CD4-positive, alpha-beta T cell treated with Interleukin-1 beta for 1 hour (primary cell): Measurements from ENCODE around the gene PCDH12.
"Not testable (repeated sequence)": the region's sequence is repeated elsewhere in the genome, so short reads cannot be mapped to it uniquely, and the experiment has no call there.

Experiments used
- DNase-seq, 2 donors: peaks; one replicate each; pipeline ENCODE4 v3.0.0-alpha.2; 2020 to 2022

Gene PCDH12

DNA sequence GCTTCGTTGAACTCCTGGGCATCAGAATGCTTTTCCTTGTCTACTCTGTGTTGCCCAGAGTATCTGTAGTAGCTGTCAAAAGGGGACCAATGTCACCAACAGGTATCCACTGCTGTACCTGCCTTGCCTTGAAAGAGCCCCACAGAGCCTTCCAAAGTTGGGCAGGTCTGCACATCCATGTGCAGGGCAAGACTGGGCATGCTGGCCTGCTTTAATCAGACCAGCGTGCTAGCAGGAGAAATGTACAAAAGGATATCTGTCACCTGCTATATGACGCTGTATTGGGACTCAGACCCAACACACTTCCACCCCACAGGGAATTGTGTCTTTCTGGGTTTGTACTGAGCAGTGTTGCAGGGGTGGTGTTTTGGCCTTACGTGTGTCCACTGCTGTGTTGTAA is 22.5 kb downstream of the PCDH12 start:
- no peak for DNase-seq

GRCh38 chr5:141934099-141934844 is 23.7 kb downstream of the PCDH12 start:
- no peak for DNase-seq

- DNase-seq: no peak
Observed at GRCh38 chr5:141933151-141933550, 24.9 kb downstream of the PCDH12 start.

- DNase-seq: no peak
Observed at GRCh38 chr5:141931694-141932093, 26.3 kb downstream of the PCDH12 start.

DNA sequence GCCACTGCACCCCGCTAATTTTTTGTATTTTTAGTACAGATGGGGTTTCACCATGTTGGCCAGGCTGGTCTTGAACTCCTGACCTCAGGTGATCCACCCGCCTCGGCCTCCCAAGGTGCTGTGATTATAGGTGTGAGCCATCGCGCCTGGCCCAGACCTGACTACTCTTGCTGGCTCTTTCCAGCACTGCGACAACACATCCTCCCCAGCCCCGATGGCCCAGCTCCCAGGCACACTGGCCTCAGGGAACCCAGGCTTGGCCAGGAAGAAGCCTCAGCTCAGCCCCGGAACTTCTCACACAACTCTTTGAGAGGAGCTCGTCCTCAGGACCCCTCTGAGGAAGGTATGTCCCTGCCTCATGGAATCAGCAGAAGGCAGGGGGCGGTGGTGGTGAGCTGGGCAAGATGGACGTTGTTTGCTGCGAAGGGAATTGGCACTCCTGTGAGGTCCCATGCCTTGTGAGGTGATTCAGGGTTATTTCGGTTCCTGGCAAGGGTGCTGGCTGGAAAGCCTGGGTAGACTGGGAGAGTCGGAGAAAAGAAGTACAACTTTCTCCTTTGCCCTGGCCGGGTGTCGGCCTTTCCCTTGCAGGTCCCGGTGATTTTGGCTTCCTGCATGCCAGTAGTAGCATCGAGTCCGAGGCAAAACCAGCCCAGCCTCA is 28.5 kb downstream of the PCDH12 start:
- no peak for DNase-seq

GRCh38 chr5:141928051-141928450 is 30.0 kb downstream of the PCDH12 start:
- no peak for DNase-seq

GRCh38 chr5:141926434-141926833 is 31.6 kb downstream of the PCDH12 start:
- DNase-seq: no peak

- DNase-seq: peak; percentile 90
Observed at GRCh38 chr5:141923448-141924313, 34.3 kb downstream of the PCDH12 start, which contains the start of gene DELE1. DELE1 (plus strand) TSS chr5:141923871; CDS start chr5:141923942, 71 bp downstream.

DNA sequence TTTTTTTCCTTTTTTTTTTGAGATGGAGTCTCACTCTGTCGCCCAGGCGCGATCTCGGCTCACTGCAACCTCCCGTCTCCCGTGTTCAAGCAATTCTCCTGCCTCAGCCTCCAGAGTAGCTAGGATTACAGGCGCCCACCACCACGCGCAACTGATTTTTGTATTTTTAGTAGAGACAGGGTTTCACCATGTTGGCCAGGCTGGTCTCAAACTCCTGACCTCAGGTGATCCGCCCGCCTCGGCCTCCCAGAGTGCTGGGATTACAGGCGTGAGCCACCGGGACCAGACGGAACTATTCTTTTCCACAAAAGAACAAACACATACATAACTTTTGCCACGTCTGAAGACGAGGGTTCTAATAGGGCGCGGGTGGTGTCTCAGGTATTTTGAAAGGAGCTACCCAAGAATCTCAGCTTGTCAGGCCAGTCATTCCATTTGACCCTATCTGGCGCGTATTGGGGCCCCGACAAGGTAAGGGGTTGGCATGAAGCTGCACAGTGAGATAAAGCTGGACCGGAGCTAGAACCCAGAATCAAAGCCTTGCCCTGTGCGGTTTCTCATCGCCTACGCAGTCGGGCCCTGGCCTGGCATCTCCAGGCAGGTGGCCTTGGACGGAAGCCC is 35.1 kb downstream of the PCDH12 start:
- DNase-seq: not testable (repeated sequence)

DNA sequence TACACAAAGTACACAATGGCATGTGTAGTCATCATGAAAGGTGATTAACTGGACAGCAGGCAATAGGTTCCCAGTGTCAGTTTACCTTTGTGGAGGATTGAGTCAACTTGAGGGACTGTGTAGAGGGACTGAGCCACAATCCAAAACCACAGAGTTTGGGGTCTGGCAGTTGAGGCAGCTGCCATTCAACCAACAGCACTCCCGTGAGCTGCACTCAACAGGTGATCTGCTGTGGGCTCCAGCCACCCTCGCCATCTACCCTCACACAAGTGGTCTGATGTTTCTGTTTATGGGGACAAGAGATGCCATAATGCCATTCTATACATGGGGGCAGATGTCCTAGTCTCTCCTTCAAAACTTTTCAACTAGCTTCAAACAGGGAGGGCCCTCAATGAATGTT is 37.2 kb downstream of the PCDH12 start:
- no peak for DNase-seq

DNA sequence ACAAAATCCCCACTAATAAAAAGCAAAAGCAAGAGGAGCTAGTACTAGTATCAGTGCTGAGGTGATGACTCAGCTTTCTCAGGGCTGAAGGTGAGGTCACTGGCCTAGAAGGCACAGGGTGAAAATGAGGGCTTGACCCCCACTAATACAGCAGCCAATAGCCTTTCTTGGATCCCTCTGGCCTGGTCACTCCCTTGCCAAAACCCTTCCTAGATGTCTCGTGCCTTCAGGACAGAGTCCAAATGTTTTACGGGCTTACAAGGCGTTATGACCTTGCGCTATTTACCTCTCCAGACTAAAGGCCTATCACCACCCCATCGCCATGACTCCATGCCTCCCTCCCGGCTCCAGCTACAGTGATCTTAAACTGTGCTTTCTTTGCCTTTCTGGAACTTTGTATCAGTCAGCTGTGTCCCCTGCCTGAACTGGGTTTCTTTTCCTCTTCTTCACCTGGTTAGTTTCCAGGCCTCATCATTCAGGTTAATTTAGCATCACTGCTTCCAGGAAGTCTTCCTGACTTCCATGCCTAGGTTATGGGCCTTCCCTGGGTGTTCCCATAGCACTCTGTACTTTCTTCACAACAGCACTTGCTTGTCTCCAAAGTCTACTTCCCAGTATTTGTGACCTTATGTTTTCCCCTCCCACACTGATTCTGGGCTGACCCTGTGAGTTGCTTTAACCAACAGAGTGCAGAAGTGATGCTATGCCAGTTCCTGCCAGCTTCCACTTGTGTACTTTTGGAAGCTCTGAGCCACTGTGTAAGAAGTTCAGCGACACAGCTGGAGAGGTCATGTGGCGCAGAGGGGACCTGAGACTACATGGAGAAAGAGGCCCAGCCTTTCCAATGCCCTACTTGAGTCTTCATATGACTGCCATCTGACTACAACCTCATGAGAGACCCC is 38.5 kb downstream of the PCDH12 start:
- no peak for DNase-seq

- DNase-seq: no peak
Observed at GRCh38 chr5:141917760-141918159, 40.2 kb downstream of the PCDH12 start.

GRCh38 chr5:141916522-141916921 is 41.5 kb downstream of the PCDH12 start:
- DNase-seq: no peak

GRCh38 chr5:141915881-141916336 is 42.1 kb downstream of the PCDH12 start:
- DNase-seq: no peak

DNA sequence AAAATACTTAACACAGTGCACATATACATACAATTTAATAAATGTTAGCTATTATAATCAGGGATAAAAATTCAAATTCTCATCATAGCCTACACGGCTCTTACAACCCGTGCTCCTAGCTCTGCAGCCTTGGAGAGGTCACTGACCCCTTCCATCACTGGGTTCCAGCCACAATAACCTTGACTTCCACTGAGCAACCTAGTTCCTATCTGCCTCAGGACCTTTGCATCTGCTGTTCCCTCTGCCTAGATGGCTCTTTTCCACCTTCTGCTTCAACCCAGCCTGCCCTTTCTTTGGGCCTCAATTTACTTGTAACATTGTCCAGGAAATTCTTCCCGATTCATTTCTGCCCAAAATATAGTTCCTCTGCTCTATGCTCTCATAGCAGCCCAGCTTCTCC is 43.2 kb downstream of the PCDH12 start:
- no peak for DNase-seq

DNA sequence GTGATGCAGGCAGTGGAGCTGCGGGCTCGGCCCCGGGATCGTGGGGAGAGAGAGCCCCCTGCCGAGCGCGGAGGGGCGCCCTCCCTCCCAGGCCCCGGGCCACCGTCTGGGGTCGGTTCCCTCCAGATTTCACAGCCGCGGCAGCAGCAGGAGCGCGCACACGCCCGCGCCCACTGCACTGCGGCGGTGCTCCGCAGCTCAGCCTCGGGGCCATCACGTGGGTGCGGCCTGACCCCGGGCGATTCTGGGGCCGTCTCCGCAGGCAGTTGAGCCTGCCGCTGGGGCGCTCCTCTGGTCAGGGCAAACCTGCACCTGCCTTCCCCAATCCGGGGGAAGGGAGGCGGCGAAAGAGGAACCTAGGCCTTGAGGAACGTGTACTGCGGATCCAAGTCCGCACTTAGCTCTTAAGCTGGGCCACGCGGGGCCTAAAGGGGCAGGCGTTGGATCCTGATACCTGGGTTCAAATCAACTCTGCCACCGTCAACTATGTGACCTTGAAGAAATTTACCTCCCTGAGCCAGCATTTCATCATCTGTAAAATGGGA is 43.7 kb downstream of the PCDH12 start:
- DNase-seq: peak; percentile 5 to 50

DNA sequence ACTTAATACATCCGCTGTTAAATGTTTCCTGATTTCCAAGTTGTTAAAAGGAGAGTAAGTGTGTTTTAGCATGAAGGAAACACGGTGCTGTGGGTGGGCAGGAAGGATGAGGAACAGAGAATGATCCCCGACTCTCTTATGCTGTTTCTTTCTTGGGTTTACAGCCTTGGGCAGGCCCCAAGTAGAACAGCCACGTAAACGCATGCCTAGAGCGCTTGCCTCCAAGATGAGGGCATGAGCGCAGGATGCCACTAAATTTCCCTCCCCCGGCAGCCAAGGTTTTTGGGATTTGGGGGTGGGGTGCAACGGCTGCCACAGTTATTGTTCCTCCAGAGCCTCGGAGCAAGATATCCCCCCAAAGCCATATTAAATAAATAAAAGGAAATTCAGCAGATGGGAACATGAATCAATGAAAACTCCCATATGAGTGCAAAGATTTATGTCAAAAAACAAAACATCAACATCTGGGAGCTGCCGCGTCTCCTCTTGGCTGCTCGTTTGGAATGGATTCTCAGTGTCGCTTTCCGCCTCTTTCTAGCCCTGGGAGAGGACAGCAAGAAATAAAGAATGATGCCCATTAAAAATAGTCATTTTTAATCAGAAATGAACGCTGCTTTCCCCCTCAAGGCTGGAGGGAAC is 44.3 kb downstream of the PCDH12 start:
- DNase-seq: no peak

DNA sequence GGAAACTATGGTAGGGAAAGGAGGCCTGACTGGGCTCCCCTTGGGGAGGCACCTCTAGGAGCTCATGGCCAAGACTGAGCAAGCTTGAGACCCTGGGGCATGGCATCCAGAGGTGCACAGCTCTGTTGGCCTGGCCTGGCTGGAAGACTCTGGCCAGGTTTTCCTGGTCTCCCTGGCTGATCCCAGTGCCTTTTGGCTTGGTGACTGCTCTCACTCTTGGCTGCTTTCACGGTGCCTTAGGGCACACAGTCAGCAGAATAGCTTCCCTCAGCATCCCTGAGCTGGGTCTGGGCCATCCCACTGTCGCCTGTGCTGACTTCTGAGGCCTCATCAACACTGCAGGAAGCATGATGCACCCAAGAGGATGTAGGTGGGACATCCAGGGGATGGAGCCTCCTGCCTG is 47.7 kb downstream of the PCDH12 start:
- no peak for DNase-seq

- DNase-seq: no peak
Observed at GRCh38 chr5:141909212-141909611, 48.8 kb downstream of the PCDH12 start.

DNA sequence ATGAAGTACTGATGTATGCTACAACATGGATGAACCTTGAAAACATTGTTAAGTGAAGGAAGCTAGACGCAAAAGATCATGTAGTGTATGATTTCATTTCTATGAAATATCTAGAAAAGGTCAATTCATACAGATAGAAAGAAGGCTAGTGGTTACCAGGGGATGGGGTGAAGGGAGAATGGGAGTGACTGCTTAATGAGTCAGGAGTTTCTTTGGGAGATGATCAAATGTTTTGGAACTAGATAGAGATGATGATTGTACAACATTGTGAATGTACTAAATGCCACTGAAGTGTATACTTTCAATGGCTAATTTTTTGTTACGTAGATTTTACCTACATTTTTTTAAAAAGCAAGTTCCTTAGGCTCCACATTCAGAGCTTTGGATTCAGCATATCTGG is 49.2 kb downstream of the PCDH12 start:
- no peak for DNase-seq

DNA sequence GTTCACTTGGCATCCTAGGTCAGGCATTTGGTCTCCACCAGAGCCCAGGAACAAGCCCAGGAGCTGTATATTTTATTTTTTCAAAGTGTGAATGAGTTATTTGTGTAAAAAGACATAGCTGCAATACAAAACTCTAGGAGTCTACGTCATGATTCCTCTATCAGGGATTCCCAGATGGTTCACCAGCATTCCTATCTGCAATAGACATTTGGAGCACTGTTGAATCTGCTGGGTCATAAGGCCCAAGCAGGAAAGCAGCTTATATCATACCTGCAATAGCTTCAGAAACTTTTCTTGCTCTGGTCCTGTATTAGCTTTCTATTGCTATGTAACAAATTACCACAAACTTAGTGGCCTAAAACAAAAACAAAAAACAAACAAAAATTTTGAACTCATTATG is 51.0 kb downstream of the PCDH12 start:
- DNase-seq: no peak
